Skeletal muscle satellite cell (primary cell): ENCODE results near the gene ENO3.
A peak's percentile ranks its signal among the peaks of the same experiment; 100 is the strongest.

Experiments
- H3K27me3 ChIP-seq: 2 replicates; pipeline ENCODE4 v1.7.0; 2013; ENCODE audit warnings: low read length; ENCODE audit not compliant: control insufficient read depth, insufficient read depth
- H3K36me3 ChIP-seq: 2 replicates; pipeline ENCODE4 v1.7.0; 2013; ENCODE audit warnings: mild to moderate bottlenecking, control low read depth, low read length; ENCODE audit not compliant: insufficient read depth
- H3K4me1 ChIP-seq: 2 replicates; pipeline ENCODE4 v1.7.0; 2013; ENCODE audit warnings: low read length; ENCODE audit not compliant: control insufficient read depth, insufficient read depth
- H3K4me2 ChIP-seq: 2 replicates; pipeline ENCODE4 v1.7.0; 2013; ENCODE audit warnings: mild to moderate bottlenecking, low read length
- H3K4me3 ChIP-seq: 2 replicates; pipeline ENCODE4 v1.7.0; 2013; ENCODE audit warnings: low read length
- H3K9ac ChIP-seq: 2 replicates; pipeline ENCODE4 v1.7.0; 2013; ENCODE audit warnings: mild to moderate bottlenecking, low read depth, low read length, moderate library complexity
- H3K9me3 ChIP-seq: replicated peaks from 2 replicates; pipeline ENCODE4 v1.7.0; 2013; ENCODE audit warnings: mild to moderate bottlenecking, control low read depth, low read length

Gene ENO3

GRCh38 chr17:4986951-4987766 is 36.2 kb downstream of the ENO3 start, which contains the start of gene CAMTA2:
CAMTA2 (minus strand) TSS chr17:4987675; CDS start chr17:4986222, 1,453 bp downstream.
- peak within 1 kb of the TSS; percentile 99 for H3K4me3 ChIP-seq
- H3K4me2 ChIP-seq = peak within 1 kb of the TSS; percentile 91
- peaks cover 33% of the 10 kb centered on the region for H3K4me1 ChIP-seq
- H3K27me3 ChIP-seq = no peaks in the 10 kb centered on the region
- peak within 1 kb of the TSS; percentile 86 for H3K9ac ChIP-seq
- H3K36me3 ChIP-seq = peaks cover 8% of the 10 kb centered on the region
- no peaks in the 10 kb centered on the region for H3K9me3 ChIP-seq

GRCh38 chr17:4987767-4988567 is 37.0 kb downstream of the ENO3 start:
- Histone ChIP-seq H3K9me3 (no peaks in the 10 kb centered on the region), H3K4me1 (peaks cover 25% of the 10 kb centered on the region), H3K4me3 (peak overlapping the region; percentile 99), H3K36me3 (peaks cover under 1% of the 10 kb centered on the region), H3K4me2 (peak overlapping the region; percentile 91), H3K27me3 (no peaks in the 10 kb centered on the region), H3K9ac (peak overlapping the region; percentile 86)

GRCh38 chr17:4994081-4994595 is 43.2 kb downstream of the ENO3 start:
- Histone ChIP-seq H3K27me3 (no peaks in the 10 kb centered on the region), H3K4me1 (peaks cover 11% of the 10 kb centered on the region), H3K9ac (no peak overlapping the region), H3K9me3 (no peaks in the 10 kb centered on the region), H3K4me3 (no peak overlapping the region), H3K36me3 (no peaks in the 10 kb centered on the region), H3K4me2 (no peak overlapping the region)

- no peaks in the 10 kb centered on the region for H3K9me3 ChIP-seq
- H3K27me3 ChIP-seq = no peaks in the 10 kb centered on the region
- H3K9ac ChIP-seq = peak within 1 kb of the TSS; percentile 91
- peak within 1 kb of the TSS; percentile 88 for H3K4me3 ChIP-seq
- H3K4me1 ChIP-seq = peaks cover 26% of the 10 kb centered on the region
- peaks cover 20% of the 10 kb centered on the region for H3K36me3 ChIP-seq
- peak within 1 kb of the TSS; percentile 100 for H3K4me2 ChIP-seq
Observed at GRCh38 chr17:4997302-4998026, 46.5 kb downstream of the ENO3 start, which contains the start of the genes INCA1 and KIF1C. INCA1 (minus strand) TSS chr17:4997522; CDS start chr17:4994437, 3,085 bp downstream. KIF1C (plus strand) TSS chr17:4997950; CDS start chr17:5000247, 2,297 bp downstream.

- H3K36me3 ChIP-seq = peaks cover 23% of the 10 kb centered on the region
- H3K27me3 ChIP-seq = no peaks in the 10 kb centered on the region
- H3K4me3 ChIP-seq = peak overlapping the region; percentile 88
- H3K4me2 ChIP-seq = peak overlapping the region; percentile 96
- H3K4me1 ChIP-seq = peaks cover 26% of the 10 kb centered on the region
- peak overlapping the region; percentile 91 for H3K9ac ChIP-seq
- H3K9me3 ChIP-seq = no peaks in the 10 kb centered on the region
Observed at GRCh38 chr17:4998027-4998731, 47.3 kb downstream of the ENO3 start.

GRCh38 chr17:4998732-4999429 is 48.0 kb downstream of the ENO3 start:
- H3K4me1 ChIP-seq = peaks cover 26% of the 10 kb centered on the region
- peaks cover 30% of the 10 kb centered on the region for H3K36me3 ChIP-seq
- H3K9ac ChIP-seq = peak overlapping the region; percentile 91
- peak overlapping the region; percentile 88 for H3K4me3 ChIP-seq
- H3K4me2 ChIP-seq = peak overlapping the region; percentile 96
- no peaks in the 10 kb centered on the region for H3K9me3 ChIP-seq
- no peaks in the 10 kb centered on the region for H3K27me3 ChIP-seq

GRCh38 chr17:4999430-5000093 is 48.6 kb downstream of the ENO3 start:
- Histone ChIP-seq H3K27me3 (no peaks in the 10 kb centered on the region), H3K4me1 (peaks cover 26% of the 10 kb centered on the region), H3K36me3 (peaks cover 37% of the 10 kb centered on the region), H3K9me3 (no peaks in the 10 kb centered on the region), H3K4me3 (peak overlapping the region; percentile 88), H3K4me2 (peak overlapping the region; percentile 96), H3K9ac (peak overlapping the region; percentile 91)

GRCh38 chr17:5000237-5000639 is 49.3 kb downstream of the ENO3 start:
- Histone ChIP-seq H3K9ac (peak overlapping the region; percentile 91), H3K9me3 (no peaks in the 10 kb centered on the region), H3K4me3 (peak overlapping the region; percentile 88), H3K4me1 (peaks cover 26% of the 10 kb centered on the region), H3K27me3 (no peaks in the 10 kb centered on the region), H3K36me3 (peaks cover 43% of the 10 kb centered on the region), H3K4me2 (peak overlapping the region; percentile 96)

- peaks cover 20% of the 10 kb centered on the region for H3K4me1 ChIP-seq
- no peak overlapping the region for H3K4me3 ChIP-seq
- peaks cover 55% of the 10 kb centered on the region for H3K36me3 ChIP-seq
- H3K27me3 ChIP-seq = no peaks in the 10 kb centered on the region
- H3K9ac ChIP-seq = no peak overlapping the region
- no peak overlapping the region for H3K4me2 ChIP-seq
- H3K9me3 ChIP-seq = no peaks in the 10 kb centered on the region
Observed at GRCh38 chr17:5002121-5002788, 51.3 kb downstream of the ENO3 start.
